Sciatic nerve (tissue), 2 donors: Measurements from ENCODE around the gene SCARB1. TPM values are rescaled to one million over a fixed set of nuclear protein-coding genes. Genes with fewer than 3 reads are reported as not detected.

Experiments
- ATAC-seq: fragments of 200-7000 bp; cut with Tn5 transposase; one replicate; pipeline ENCODE4 v1.9.1; 2020; ENCODE audit warnings: mild to moderate bottlenecking, moderate library complexity
- DNase-seq: peaks from one replicate; pipeline ENCODE4 v3.0.0-alpha.2; 2020; ENCODE audit warnings: low spot score
- intact Hi-C: fragments of 100-400 bp; cut with DNase I; formaldehyde crosslinking; loops from one replicate; pipeline ENCODE4 v1.14.2; 2022
- total RNA-seq: library from RNA; stranded (reverse); fragmentation: NEBNext Ultra II Directional; extraction: Animal tissue kit (Norgen Biotek cat#: 25700); gene quantifications from one replicate; pipeline ENCODE4 v1.2.1, GENCODE V29; 2021
- donor health status: DM: no; HTN: no; CAD: no.
- donor health status: DM: no; HTN: no; CAD: no.

Gene SCARB1
- total RNA-seq, 1 donor from 2014 or later: 69.2 TPM

DNA sequence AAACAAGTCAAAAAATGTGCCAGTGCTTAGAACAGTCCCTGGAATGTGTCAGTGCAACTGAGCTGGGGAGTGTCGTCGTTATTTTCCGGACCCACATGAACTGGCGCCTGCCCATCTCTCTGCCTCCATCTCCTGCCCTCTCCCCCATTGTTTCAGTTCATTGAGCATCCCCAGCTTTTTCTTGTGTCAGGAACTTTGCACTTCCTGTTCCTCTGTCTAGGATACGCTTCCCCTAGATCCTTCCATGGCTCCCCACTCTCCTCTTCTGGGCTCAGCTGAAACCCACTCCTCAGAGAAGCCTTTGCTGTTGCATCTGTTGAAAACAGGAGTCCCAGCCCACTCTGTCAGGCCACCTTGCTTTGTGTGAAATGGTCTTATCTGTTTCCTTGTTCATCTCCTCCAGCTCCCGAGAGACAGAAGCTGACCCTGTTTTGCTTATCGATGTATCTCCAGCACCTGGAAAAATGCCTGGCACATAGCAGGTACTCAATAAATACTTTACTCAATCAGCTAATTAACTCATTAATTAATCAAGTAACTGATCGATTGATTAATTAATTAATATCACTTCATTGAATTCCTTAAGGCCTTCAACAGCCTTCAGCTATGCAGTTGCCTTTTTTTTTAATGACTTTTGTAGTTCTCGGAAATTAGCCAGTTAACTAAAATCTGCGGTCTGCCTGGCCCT lies 2.7 kb upstream of the SCARB1 start:
- intact Hi-C loops: no loop called here
- no peak for DNase-seq
- no peak for ATAC-seq

DNA sequence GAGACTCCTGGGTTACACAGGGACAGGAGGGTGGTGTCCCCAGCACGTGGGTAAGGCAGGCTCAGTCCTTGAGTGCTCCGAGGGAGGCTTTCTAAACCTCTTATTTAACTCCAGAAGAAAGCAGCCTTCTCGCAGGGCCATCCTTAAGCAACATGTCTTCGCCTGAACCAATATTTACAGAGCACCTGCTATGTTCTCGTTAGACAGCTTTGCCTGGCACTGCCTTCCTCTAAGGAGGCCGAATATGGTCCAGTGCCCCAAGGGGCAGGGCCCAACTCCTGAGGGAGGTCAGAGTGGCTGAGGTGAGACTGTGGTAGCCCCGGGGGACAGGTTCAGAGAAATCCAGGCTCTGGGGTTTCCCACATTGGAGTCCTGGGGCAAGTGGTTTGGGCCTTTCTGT lies 2.1 kb upstream of the SCARB1 start:
- DNase-seq (no peak), ATAC-seq (no peak)
- intact Hi-C loops: no loop called here

DNA sequence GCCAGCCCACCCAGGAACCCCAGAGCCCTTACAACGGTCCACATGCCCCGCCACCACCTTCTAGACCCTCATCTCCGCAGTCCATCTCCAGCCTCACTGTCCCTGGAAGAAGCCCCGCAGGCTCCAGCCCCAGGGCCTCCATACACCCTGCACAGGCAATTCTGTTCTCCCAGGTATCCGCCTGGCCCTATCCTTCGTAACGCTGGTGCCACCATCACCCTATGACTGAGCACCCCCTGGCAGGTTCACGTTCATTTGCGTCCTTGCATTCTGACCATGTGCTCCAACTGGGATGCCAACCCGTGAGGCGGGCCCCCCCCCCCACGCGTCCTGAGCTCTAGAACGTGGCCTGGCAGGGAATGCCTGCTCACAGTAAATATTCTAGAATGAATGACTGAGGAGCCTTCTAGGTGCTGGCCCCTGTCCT lies 675 bp upstream of the SCARB1 start:
- ATAC-seq (peak; percentile 1), DNase-seq (no peak)
- intact Hi-C loops: no loop called here

- DNase-seq (no peak), ATAC-seq (peak; percentile 2)
- intact Hi-C loops: no loop called here
Measured at GRCh38 chr12:124862768-124863415, 772 bp downstream of the SCARB1 start.

DNA sequence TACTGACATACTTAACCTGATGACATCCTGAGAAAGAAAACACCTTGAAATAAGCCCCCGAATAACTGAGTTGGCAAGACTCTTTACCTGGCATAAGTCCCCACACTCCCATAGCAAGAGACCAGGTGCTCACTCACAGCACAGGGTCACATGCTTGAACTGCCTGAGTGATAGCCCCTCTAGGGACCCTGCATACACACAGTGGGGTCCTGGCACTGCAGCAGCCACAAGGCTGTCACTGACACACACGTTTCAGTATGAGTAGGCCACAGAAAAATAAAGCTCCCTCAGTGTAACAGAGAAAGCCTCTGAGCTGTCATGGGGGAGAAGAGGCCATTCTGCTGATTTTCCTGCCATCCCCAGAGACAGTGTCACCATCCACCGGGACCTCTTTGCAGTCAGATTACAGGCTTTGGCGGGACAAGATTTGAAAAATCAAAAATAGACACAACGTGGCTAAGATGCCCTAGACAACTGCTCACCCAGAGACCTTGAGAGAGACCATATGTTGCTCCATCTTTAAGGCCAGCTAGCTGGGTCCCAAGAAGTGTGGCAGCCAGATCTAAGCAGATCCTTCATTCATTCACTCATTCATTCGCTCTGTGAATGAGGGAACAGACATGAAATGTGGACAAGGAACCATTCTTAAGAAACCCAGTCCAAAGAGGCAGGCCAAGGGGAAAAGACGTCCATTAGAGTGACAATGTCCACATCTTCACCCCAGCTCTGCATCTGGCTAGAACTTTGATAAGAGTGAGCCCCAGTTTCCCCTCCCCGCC lies 1.6 kb downstream of the SCARB1 start:
- ATAC-seq: peak; percentile 5
- no peak for DNase-seq
- intact Hi-C loops: no loop called here

DNA sequence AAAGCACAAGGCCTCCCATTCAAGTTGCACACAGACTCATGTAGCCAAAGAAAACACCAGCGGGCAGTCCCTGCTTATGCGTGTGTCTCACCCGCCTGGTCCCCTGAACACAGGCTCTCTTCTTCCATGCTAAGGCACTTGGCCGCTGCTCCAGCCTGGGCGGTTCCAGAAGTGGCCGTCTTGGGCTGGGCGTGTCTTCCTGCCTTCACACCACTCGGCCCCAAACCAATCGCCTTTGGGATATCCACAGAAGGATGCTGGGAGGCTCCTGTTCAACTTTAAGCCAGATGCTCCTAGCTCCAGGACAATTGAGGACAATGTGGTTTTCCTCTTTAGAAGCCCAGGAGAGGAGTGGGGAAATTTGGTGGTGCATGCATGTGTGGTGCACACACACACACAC lies 2.2 kb downstream of the SCARB1 start:
- intact Hi-C loops: no loop called here
- peak; percentile 94 for ATAC-seq
- peak; percentile 92 for DNase-seq

DNA sequence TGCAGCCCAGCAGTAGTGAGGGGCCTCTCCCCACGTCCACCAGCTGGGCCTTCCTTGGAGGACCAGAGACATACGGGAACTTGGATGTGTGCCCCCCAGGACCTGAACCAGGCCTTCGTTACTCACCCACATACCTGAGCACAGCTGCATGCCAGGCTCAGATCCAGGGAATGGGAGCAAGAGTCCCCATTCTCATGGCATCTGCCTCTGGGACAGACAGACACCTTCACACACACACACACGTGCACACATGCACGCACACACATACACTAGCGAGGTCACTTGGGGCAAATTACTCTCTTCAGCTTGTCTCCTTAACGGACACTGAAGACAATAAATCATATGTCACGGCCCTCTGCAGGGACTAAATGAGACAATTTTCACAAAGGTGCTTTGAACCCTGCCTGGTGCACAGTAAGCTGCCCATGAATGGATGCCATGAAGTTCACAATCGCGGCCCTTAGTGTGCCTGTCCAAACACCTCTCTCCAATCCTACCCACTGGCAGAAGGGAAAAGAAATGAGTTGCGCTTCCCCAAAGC lies 5.7 kb downstream of the SCARB1 start:
- ATAC-seq (no peak), DNase-seq (no peak)
- intact Hi-C loops: no loop called here

DNA sequence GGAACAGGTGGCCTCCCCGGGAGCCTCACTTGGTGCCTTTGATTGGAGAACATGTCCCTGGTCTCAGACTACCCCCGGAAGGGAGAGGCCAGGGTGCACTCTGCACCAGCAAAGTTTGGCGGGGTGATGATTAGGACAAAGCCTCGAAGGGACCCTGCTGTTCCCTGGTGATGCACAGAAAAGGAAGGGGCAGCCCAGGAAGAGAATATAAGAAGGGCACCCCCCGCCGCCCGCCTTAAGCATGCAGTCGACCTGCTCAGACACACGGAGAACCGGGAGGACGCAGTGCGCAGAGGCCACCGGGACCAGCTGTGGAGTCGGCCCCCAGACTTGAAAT lies 6.9 kb downstream of the SCARB1 start:
- intact Hi-C loops: no loop called here

GRCh38 chr12:124856132-124856841 lies 7.4 kb downstream of the SCARB1 start:
- intact Hi-C loops: no loop called here
- DNase-seq (no peak), ATAC-seq (peak; percentile 25)

More for the DNA sequence above, 6.9 kb downstream of the SCARB1 start:
- DNase-seq (no peak), ATAC-seq (no peak)

GRCh38 chr12:124855275-124855957 lies 8.2 kb downstream of the SCARB1 start:
- ATAC-seq (peak; percentile 27), DNase-seq (no peak)
- intact Hi-C loops: no loop called here

- ATAC-seq (no peak), DNase-seq (no peak)
- intact Hi-C loops: no loop called here
Measured at GRCh38 chr12:124854637-124855184, 9.0 kb downstream of the SCARB1 start.

- DNase-seq: no peak
- no peak for ATAC-seq
- intact Hi-C loops: no loop called here
Measured at GRCh38 chr12:124853781-124854636, 9.7 kb downstream of the SCARB1 start.

GRCh38 chr12:124852911-124853427 lies 10.7 kb downstream of the SCARB1 start:
- intact Hi-C loops: no loop called here
- DNase-seq (no peak), ATAC-seq (no peak)

DNA sequence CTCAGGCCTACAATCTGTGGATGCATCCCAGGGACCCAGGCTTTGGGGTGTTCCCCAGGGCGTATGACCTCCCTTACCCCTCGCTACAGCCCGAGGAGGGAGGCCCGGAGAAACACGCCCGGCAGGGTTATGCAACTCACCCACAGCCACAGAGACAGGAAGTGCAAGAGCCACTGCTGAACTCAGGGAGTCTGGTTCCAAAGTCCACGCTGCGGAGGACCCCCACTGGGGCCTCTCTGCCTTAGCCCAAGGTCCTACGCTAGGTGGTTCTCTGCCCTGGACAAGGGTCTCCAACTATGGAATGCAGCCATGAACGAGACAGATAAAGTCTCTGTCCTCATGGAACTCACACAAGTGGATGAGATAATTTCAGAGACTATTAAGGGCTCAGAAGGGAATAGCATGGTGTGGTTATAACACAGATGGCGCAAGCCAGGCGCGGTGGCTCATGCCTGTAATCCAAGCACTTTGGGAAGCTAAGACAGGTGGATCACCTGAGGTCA lies 11.3 kb downstream of the SCARB1 start:
- no peak for DNase-seq
- ATAC-seq: peak; percentile 85
- intact Hi-C loops: no loop called here

- ATAC-seq (no peak), DNase-seq (no peak)
- intact Hi-C loops: no loop called here
Measured at GRCh38 chr12:124851342-124851741, 12.3 kb downstream of the SCARB1 start.

DNA sequence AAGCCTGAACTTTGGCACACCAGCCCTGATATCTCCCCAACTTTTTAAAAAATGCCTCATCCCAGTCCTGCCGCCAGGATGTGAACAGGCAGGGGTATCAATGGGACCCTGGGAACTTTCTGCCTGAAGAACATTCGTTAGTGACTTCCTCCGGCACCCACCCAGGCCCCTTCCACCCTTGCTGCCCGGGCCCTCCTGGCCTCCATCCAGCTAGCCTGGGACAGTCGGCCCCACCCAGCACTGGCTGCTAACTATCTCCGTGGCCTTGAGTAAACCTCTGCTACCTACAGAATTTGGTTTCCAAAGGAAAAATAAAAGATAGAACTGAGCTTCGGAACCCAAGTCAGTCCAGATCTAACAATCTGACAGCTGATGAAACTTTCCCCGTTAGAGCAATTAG lies 14.3 kb downstream of the SCARB1 start:
- intact Hi-C loops: no loop called here
- no peak for ATAC-seq
- DNase-seq: no peak
